Heart left ventricle (tissue), 16 donors: ENCODE data around the gene CD2BP2. TPM values are rescaled to one million over a fixed set of nuclear protein-coding genes. Genes with fewer than 3 reads are reported as not detected.

Experiments
- ATAC-seq, 4 donors: fragments of 200-7000 bp; cut with Tn5 transposase; one replicate each; pipeline ENCODE4 v1.9.1; 2020 to 2022; ENCODE audit warnings: moderate library complexity in 4 of 4, mild to moderate bottlenecking in 3 of 4, moderate number of reproducible peaks in 1 of 4
- DNase-seq, 5 donors: peaks; one replicate each; pipeline ENCODE4 v3.0.0-alpha.2; 2020
- H3K27ac ChIP-seq, 12 donors: fragments of 200-600 bp; sonication (generic) in 4 of 12; one replicate each; pipeline versions ENCODE4 v1.5.0 to v1.8.0; 2016 to 2022; ENCODE audit warnings: mild to moderate bottlenecking in 2 of 12
- H3K27me3 ChIP-seq, 9 donors: fragments of 200-600 bp; sonication (generic) in 2 of 9; one replicate each; pipeline versions ENCODE4 v1.5.1 to v1.8.0; 2016 to 2022; ENCODE audit warnings: mild to moderate bottlenecking in 3 of 9
- H3K36me3 ChIP-seq, 9 donors: fragments of 200-600 bp; sonication (generic) in 2 of 9; one replicate each; pipeline versions ENCODE4 v1.5.0 to v1.8.0; 2018 to 2022; ENCODE audit warnings: mild to moderate bottlenecking in 2 of 9
- H3K4me1 ChIP-seq, 12 donors: fragments of 200-600 bp; sonication (generic) in 4 of 12; one replicate each; pipeline versions ENCODE4 v1.5.0 to v1.8.0; 2016 to 2022; ENCODE audit warnings: mild to moderate bottlenecking in 3 of 12
- H3K4me3 ChIP-seq, 12 donors: fragments of 200-600 bp; sonication (generic) in 4 of 12; one replicate each; pipeline versions ENCODE4 v1.5.0 to v1.8.0; 2017 to 2022; ENCODE audit warnings: mild to moderate bottlenecking in 9 of 12, moderate library complexity in 4 of 12
- H3K9me3 ChIP-seq, 12 donors: fragments of 200-600 bp; sonication (generic) in 4 of 12; one replicate each; pipeline versions ENCODE4 v1.5.0 to v1.8.0; 2016 to 2022; ENCODE audit warnings: mild to moderate bottlenecking in 1 of 12
- POLR2A ChIP-seq, 2 donors: fragments of 450-650 bp; IDR thresholded peaks; one replicate each; pipeline ENCODE4 v1.6.1; 2017; ENCODE audit warnings: antibody characterized with exemption in 2 of 2, mild to moderate bottlenecking in 2 of 2, moderate library complexity in 2 of 2
- WGBS, 4 donors: extraction: QIAGEN DNeasy Blood & Tissue Kit in 2 of 4; methylation state at CpG; one replicate each; pipeline versions ENCODE4 v1.1.5 to v1.1.7; 2013 to 2018; 5-methylcytosine and 5-hydroxymethylcytosine counted together
- intact Hi-C, 10 donors: fragments of 100-400 bp; cut with DNase I; formaldehyde crosslinking; loops; one replicate each; pipeline versions ENCODE4 v1.11.1 to v1.14.2; 2022
- polyA plus RNA-seq, 2 donors: library from polyadenylated mRNA; stranded (reverse); fragments of 200-250 nt; gene quantifications; one replicate each; pipeline ENCODE4 v1.2.3, GENCODE V29; 2013
- total RNA-seq, 9 donors: library from RNA; depleted of rRNA in 2 of 9; stranded (reverse); fragments of >200 nt in 2 of 9; fragmentation: NEBNext Ultra II Directional in 3 of 9; extraction: Animal tissue kit (Norgen Biotek cat#: 25700) in 3 of 9; gene quantifications; one replicate each; pipeline versions ENCODE4 v1.1.0 to v1.2.4, GENCODE V29; 2016 to 2023
- TF ChIP-seq, protein P1 (sequence below), 12 donors: fragments of 200-600 bp; sonication (generic) in 4 of 12; IDR thresholded peaks; one replicate each; pipeline versions ENCODE4 v1.5.0 to v1.8.0; 2018 to 2022; ENCODE audit warnings: antibody characterized with exemption in 12 of 12, mild to moderate bottlenecking in 5 of 12
- donor health status: ischemic (EF 13 %, LVEDD 7.1; RV severe dilation, severe dysfunction).
- donor health status: healthy with polysubstance abuse.
- donor health status: DM: no; HTN: yes; CAD: no.
- donor health status: DM: no; HTN: no; CAD: no.
- donor health status: ischemic (EF 25% LVEDD 6.9; RV normal size, moderate dysfunction).
- donor health status: ischemic (EF 25% LVEDD 5.7; RV mildly dilated, moderate dysfunction).
- donor health status: healthy.
- donor health status: DM: yes; HTN: yes; CAD: no.
- donor health status: ischemic (EF 35%, LVEDD 5.7; RV mildly dilated, moderate dysfunction).
- donor health status: nonischemic (EF 11% LVEDD 7.7; RV severe dilation, severe dysfunction).
- donor health status: DM: yes; HTN: yes; CAD: no.
- donor health status: PGD.
- donor health status: ischemic (EF 29% LVEDD 5.4; RV normal size, mild dysfunction).
- donor health status: nonischemic (EF 23%, LVEDD 6.1; RV moderate dilation, normal function).

The CD2BP2 gene
- total and polyA plus RNA-seq, 11 donors, result 21.5 to 54.5 (median 39.8) TPM

DNA sequence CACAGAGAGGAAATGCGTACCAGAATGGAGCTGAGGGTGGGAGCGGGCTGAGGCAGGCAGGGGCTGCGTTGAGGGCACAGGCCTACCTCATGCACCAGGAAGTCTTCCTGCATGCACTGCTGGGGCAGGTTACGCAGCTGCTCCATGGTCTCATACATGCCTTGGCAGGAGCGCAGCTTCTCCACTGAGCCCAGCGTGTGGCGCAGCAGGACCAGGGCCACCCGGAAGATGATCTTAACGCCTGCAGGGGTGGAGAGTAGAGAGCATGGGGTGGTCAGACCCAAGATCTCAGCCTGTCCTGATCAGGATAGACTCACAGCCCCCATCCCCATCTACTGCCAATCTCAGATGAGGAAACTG is 3.4 kb upstream of the CD2BP2 start:
- no peak overlapping the region for H3K27ac ChIP-seq
- no peak overlapping the region for H3K4me3 ChIP-seq
- no peaks in the 10 kb centered on the region for H3K27me3 ChIP-seq
- 90 to 93% (median 92%) methylated on average over 9 of the region's 9 CpGs for WGBS, 4 donors
- DNase-seq, result no peak
- no peak for TF ChIP-seq POLR2A (IDR thresholded peaks at IDR 0.05)
- H3K9me3 ChIP-seq, result no peaks in the 10 kb centered on the region
- peaks cover 5 to 28% (median 20%) of the 10 kb centered on the region in 12 donors for H3K4me1 ChIP-seq
- intact Hi-C loops, result loop anchor here in 3 of 10 donors (5.0 to 10.0 kb wide), 3 partner anchors 39 to 264 kb away; partner anchors contain the start of genes TBX6 (in 1 of the 3), YPEL3 (in 1 of the 3) and ZNF48 (in 1 of the 3)
- peaks cover 0 to 72% (median 56%) of the 10 kb centered on the region in 9 donors for H3K36me3 ChIP-seq
- ATAC-seq, result no peak

- ATAC-seq (no peak), DNase-seq (no peak)
- TF ChIP-seq, protein P1, sequence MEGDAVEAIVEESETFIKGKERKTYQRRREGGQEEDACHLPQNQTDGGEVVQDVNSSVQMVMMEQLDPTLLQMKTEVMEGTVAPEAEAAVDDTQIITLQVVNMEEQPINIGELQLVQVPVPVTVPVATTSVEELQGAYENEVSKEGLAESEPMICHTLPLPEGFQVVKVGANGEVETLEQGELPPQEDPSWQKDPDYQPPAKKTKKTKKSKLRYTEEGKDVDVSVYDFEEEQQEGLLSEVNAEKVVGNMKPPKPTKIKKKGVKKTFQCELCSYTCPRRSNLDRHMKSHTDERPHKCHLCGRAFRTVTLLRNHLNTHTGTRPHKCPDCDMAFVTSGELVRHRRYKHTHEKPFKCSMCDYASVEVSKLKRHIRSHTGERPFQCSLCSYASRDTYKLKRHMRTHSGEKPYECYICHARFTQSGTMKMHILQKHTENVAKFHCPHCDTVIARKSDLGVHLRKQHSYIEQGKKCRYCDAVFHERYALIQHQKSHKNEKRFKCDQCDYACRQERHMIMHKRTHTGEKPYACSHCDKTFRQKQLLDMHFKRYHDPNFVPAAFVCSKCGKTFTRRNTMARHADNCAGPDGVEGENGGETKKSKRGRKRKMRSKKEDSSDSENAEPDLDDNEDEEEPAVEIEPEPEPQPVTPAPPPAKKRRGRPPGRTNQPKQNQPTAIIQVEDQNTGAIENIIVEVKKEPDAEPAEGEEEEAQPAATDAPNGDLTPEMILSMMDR (IDR thresholded peaks at IDR 0.05), result no peak
- TF ChIP-seq POLR2A (IDR thresholded peaks at IDR 0.05), result no peak
- Histone ChIP-seq H3K4me1 (peaks cover 5 to 33% (median 24%) of the 10 kb centered on the region in 12 donors), H3K9me3 (no peaks in the 10 kb centered on the region), H3K27ac (no peak overlapping the region), H3K4me3 (no peak overlapping the region), H3K27me3 (no peaks in the 10 kb centered on the region), H3K36me3 (peaks cover 0 to 72% (median 58%) of the 10 kb centered on the region in 9 donors)
- intact Hi-C loops, result loop anchor here in 3 of 10 donors (5.0 to 10.0 kb wide), 3 partner anchors 39 to 263 kb away; partner anchors contain the start of genes TBX6 (in 1 of the 3), YPEL3 (in 1 of the 3) and ZNF48 (in 1 of the 3)
- WGBS, 4 donors, result 84 to 90% (median 87%) methylated on average over 36 to 37 of the region's 37 CpGs
Measured at GRCh38 chr16:30357715-30358576, 2.8 kb upstream of the CD2BP2 start.

DNA sequence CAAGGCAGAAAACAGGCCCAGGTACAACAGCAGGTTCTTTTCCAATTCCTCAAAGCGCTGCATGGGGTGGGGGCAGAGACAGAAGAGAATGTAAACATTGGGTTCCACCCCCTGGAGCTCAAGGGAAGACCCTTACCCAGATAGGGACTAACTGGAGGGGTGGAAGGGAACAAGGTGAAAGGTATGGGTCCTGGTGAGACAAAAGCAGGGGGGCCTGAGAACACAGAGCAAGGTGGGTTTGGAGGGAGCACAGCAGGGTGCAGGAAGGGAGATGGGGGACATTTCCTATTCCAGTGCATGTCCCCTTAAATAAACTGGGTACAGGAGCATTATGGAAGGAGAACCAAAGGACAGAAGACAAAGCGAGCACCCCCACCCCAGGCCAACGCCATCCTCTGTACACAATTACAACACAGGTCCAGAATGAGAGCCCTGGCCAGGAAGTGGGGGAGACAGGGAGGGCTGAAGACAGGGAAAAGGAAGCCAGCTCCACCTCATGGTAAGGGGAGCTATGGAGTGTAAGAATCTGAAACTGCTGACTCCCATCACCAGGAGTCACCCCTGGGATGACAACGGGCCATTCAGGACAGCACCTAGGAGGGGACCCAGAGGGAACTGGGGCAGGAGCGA is 2.1 kb upstream of the CD2BP2 start:
- no peak for ATAC-seq
- WGBS, 4 donors, result 60 to 81% (median 70%) methylated on average over 5 of the region's 5 CpGs
- H3K27me3 ChIP-seq, result no peaks in the 10 kb centered on the region

DNA sequence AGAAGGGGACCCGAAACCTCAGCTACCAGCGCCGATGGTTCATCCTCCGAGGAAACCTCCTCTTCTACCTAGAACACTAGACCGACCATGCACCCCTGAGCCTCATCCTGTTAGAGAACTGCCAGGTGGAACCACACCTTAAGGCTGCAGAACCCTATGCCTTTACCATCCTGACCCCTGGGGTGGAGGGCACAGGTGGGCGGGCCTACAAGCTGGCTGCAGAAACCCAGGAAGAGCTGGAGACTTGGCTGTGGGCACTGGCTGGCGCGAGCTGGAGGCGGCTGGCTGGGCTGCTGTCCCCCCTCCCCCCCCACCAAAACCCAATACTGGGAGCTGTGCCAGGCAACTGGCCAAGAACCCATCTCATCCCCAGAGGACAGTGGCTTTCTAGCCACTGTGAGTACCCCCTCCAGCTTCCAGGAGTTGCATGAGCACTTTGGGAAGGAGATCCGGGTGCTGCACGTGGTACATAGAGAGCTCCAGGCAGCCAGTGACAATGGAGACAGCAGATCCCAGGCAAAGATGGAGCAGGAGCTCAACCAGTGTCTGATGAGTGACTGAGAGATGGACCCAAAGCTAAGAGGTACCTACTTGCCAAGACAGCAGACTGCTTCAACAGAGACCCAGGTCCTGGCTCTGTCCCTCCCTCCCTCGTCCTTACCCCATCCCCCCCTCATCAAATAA is 1.4 kb upstream of the CD2BP2 start:
- peak overlapping the region in 9 of 12 donors; percentile 92 to 99 (median 94) for H3K27ac ChIP-seq
- no peak for TF ChIP-seq POLR2A (IDR thresholded peaks at IDR 0.05)
- TF ChIP-seq, protein P1 (IDR thresholded peaks at IDR 0.05), result no peak
- H3K4me3 ChIP-seq, result peak overlapping the region in 6 of 12 donors; percentile 68 to 99 (median 84)
- intact Hi-C loops, result loop anchor here in 3 of 10 donors (1.0 to 10.0 kb wide), 4 partner anchors 12 to 262 kb away; partner anchors contain the start of genes TBX6 (in 1 of the 3), YPEL3 (in 1 of the 3) and ZNF48 (in 1 of the 3)
- ATAC-seq (no peak), DNase-seq (peak in 1 of 5 donors; percentile 29)
- H3K27me3 ChIP-seq, result no peaks in the 10 kb centered on the region
- peaks cover 0 to 72% (median 59%) of the 10 kb centered on the region in 9 donors for H3K36me3 ChIP-seq
- peaks cover 12 to 47% (median 37%) of the 10 kb centered on the region in 12 donors for H3K4me1 ChIP-seq
- WGBS, 4 donors, result 62 to 75% (median 69%) methylated on average over 8 to 12 of the region's 12 CpGs
- no peaks in the 10 kb centered on the region for H3K9me3 ChIP-seq

More for the DNA sequence above, 2.1 kb upstream of the CD2BP2 start:
- H3K27ac ChIP-seq, result peak overlapping the region in 1 of 12 donors; percentile 92
- H3K9me3 ChIP-seq, result no peaks in the 10 kb centered on the region
- TF ChIP-seq, protein P1 (IDR thresholded peaks at IDR 0.05), result no peak
- TF ChIP-seq POLR2A (IDR thresholded peaks at IDR 0.05), result no peak
- no peak for DNase-seq
- intact Hi-C loops, result loop anchor here in 3 of 10 donors (5.0 to 10.0 kb wide), 3 partner anchors 40 to 262 kb away; partner anchors contain the start of genes TBX6 (in 1 of the 3), YPEL3 (in 1 of the 3) and ZNF48 (in 1 of the 3)
- no peak overlapping the region for H3K4me3 ChIP-seq
- peaks cover 0 to 72% (median 58%) of the 10 kb centered on the region in 9 donors for H3K36me3 ChIP-seq
- peaks cover 9 to 41% (median 31%) of the 10 kb centered on the region in 12 donors for H3K4me1 ChIP-seq
